Measurements from ENCODE around the gene ANOS1.
A peak's percentile ranks its signal among the peaks of the same experiment; 100 is the strongest.
"Not testable (repeated sequence)": the region's sequence is repeated elsewhere in the genome, so short reads cannot be mapped to it uniquely, and the experiment has no call there.

Gene ANOS1

GRCh38 chrX:8731559-8732395 is at the start of gene ANOS1:
Gene ANOS1, minus strand, starts transcription at chrX:8732137. Its CDS starts 101 bp downstream, at chrX:8732036.
- Mint-ChIP-seq H3K27ac (no peak within 1 kb of the TSS), H3K4me1 (ENCODE audit: low read depth) (peaks cover 25% of the 10 kb centered on the region), H3K27me3 (peaks cover 39% of the 10 kb centered on the region), H3K36me3 (ENCODE audit: low read depth) (no peaks in the 10 kb centered on the region), H3K4me3 (peak within 1 kb of the TSS; percentile 49), H3K9me3 (no peaks in the 10 kb centered on the region)
- intact Hi-C loops (cut with micrococcal nuclease), result no loop called here

DNA sequence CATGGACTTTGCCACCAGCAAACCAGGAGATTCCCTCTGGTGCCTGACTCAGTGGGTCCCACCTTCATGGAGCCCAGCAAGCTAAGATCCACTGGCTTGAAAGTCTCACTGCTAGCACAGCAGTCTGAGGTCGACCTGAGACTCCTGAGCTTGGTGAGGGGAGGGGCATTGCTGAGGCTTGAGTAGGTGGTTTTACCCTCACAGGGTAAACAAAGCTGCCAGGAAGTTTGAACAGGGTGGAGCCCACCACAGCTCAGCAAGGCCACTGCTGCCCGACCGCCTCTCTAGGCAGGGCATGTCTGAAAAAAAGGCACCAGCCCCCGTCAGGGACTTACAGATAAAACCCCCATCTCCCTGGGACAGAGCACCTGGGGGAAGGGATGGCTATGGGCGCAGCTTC is 41.2 kb upstream of the ANOS1 start:
- Mint-ChIP-seq H3K4me3 (no peak overlapping the region), H3K4me1 (ENCODE audit: low read depth) (no peaks in the 10 kb centered on the region), H3K9me3 (no peaks in the 10 kb centered on the region), H3K36me3 (ENCODE audit: low read depth) (no peaks in the 10 kb centered on the region), H3K27me3 (peaks cover 13% of the 10 kb centered on the region), H3K27ac (no peak overlapping the region)
- intact Hi-C loops (cut with micrococcal nuclease), result no loop called here

GRCh38 chrX:8760021-8760420 is 28.1 kb upstream of the ANOS1 start:
- no peaks in the 10 kb centered on the region for H3K4me1 Mint-ChIP-seq (ENCODE audit: low read depth)
- intact Hi-C loops (cut with micrococcal nuclease), result no loop called here
- no peaks in the 10 kb centered on the region for H3K9me3 Mint-ChIP-seq
- no peaks in the 10 kb centered on the region for H3K36me3 Mint-ChIP-seq (ENCODE audit: low read depth)
- H3K4me3 Mint-ChIP-seq, result no peak overlapping the region
- H3K27ac Mint-ChIP-seq, result no peak overlapping the region
- H3K27me3 Mint-ChIP-seq, result peaks cover 3% of the 10 kb centered on the region

DNA sequence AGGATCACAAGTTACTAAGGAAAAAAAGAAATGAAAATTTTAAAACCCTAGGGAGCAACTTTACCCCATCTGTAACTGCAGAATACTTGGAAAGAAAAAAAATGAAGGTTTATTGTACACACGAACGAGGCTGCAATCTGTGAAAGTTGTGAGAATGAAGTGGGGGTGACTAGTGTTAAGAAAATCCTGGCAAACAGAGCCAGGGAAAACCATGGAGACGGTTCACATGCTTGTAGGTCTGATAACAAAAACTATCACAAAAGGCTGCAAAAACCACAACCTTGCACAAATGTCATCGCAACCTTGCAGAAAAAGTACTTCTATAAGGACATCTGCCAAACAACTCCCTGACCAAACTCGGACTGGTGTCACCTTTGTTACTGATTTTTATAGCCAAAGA is 26.8 kb upstream of the ANOS1 start:
- intact Hi-C loops (cut with micrococcal nuclease); H3K36me3 Mint-ChIP-seq (ENCODE audit: low read depth); H3K9me3 Mint-ChIP-seq; H3K27me3 Mint-ChIP-seq; H3K27ac Mint-ChIP-seq; H3K4me3 Mint-ChIP-seq; H3K4me1 Mint-ChIP-seq (ENCODE audit: low read depth): not testable (repeated sequence)

GRCh38 chrX:8757609-8758389 is 25.9 kb upstream of the ANOS1 start:
- H3K4me3 Mint-ChIP-seq; intact Hi-C loops (cut with micrococcal nuclease); H3K27ac Mint-ChIP-seq; H3K36me3 Mint-ChIP-seq (ENCODE audit: low read depth); H3K27me3 Mint-ChIP-seq; H3K9me3 Mint-ChIP-seq; H3K4me1 Mint-ChIP-seq (ENCODE audit: low read depth): not testable (repeated sequence)

DNA sequence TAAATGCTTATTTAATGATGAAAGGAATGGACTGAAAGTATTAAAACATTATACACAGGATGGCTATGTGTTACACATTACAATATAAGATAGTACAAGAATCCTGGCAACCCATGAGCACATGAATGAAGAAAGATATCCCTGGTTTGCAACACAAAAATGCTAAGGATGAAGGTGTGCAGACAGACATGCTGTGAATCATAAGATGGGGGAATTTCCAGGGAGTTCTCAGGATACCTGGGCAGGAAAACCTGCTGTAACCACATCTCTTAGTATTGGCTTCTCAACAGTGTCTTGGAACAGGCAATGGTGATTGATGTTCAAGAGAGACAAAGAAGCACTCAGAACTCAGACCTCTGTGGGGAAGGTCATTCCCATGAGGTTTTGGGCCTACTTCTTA is 23.9 kb upstream of the ANOS1 start:
- no peak overlapping the region for H3K4me3 Mint-ChIP-seq
- H3K36me3 Mint-ChIP-seq (ENCODE audit: low read depth), result no peaks in the 10 kb centered on the region
- H3K27ac Mint-ChIP-seq, result no peak overlapping the region
- H3K4me1 Mint-ChIP-seq (ENCODE audit: low read depth), result no peaks in the 10 kb centered on the region
- intact Hi-C loops (cut with micrococcal nuclease), result no loop called here
- peaks cover 3% of the 10 kb centered on the region for H3K27me3 Mint-ChIP-seq
- no peaks in the 10 kb centered on the region for H3K9me3 Mint-ChIP-seq

GRCh38 chrX:8755116-8755515 is 23.2 kb upstream of the ANOS1 start:
- Mint-ChIP-seq H3K36me3 (ENCODE audit: low read depth) (no peaks in the 10 kb centered on the region), H3K9me3 (no peaks in the 10 kb centered on the region), H3K4me1 (ENCODE audit: low read depth) (no peaks in the 10 kb centered on the region), H3K27me3 (peaks cover 3% of the 10 kb centered on the region), H3K4me3 (no peak overlapping the region), H3K27ac (no peak overlapping the region)
- intact Hi-C loops (cut with micrococcal nuclease), result no loop called here

DNA sequence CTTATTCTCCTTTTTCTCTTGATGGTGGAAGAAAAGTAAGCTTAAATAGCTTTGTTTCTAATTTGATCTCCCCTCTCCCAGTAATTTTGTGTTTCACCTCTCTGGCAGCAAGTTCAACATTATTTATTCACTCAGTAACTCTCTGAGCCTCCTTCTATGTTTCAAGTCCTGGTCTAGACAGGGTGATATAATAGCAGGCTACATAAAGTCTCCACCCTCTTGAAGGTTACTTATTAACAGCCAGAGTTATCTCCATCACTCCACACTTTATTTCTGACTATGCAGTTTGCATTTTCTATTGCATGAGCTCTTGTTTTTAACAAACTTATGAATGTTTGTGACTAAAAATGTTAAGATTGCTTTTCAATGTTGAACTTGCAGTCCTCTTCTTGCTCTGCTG is 17.8 kb upstream of the ANOS1 start:
- intact Hi-C loops (cut with micrococcal nuclease), result no loop called here
- no peaks in the 10 kb centered on the region for H3K9me3 Mint-ChIP-seq
- H3K4me1 Mint-ChIP-seq (ENCODE audit: low read depth), result no peaks in the 10 kb centered on the region
- H3K27me3 Mint-ChIP-seq, result peaks cover 8% of the 10 kb centered on the region
- no peak overlapping the region for H3K4me3 Mint-ChIP-seq
- H3K27ac Mint-ChIP-seq, result no peak overlapping the region
- no peaks in the 10 kb centered on the region for H3K36me3 Mint-ChIP-seq (ENCODE audit: low read depth)

- Mint-ChIP-seq H3K4me3 (no peak overlapping the region), H3K27ac (no peak overlapping the region), H3K36me3 (ENCODE audit: low read depth) (no peaks in the 10 kb centered on the region), H3K27me3 (peaks cover 8% of the 10 kb centered on the region), H3K9me3 (no peaks in the 10 kb centered on the region), H3K4me1 (ENCODE audit: low read depth) (no peaks in the 10 kb centered on the region)
- intact Hi-C loops (cut with micrococcal nuclease), result no loop called here
Measured at GRCh38 chrX:8748855-8749254, 16.9 kb upstream of the ANOS1 start.

- H3K4me1 Mint-ChIP-seq (ENCODE audit: low read depth), result no peaks in the 10 kb centered on the region
Measured at GRCh38 chrX:8743126-8743732, 11.3 kb upstream of the ANOS1 start.

DNA sequence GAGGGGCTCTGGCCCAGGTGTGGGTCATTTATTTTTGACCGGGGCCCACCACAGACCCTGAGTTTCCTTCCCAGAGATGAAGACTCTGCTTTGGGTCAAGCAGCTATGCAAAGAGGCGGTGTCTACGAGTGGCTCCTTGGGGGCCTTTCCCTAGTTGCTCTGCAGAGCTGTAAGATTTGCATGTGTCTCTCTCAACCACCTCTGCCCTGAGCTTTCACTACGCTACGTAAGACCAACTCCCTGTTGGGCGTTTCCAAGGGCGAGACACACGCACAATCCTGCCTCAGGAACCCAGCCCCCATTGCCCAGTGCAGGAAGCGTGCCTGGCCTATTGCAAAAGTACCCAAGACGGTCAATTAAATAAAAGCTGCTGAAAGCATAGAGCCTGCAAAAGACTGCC is 10.0 kb upstream of the ANOS1 start:
- Mint-ChIP-seq H3K27me3 (peaks cover 2% of the 10 kb centered on the region), H3K9me3 (no peaks in the 10 kb centered on the region), H3K4me1 (ENCODE audit: low read depth) (no peaks in the 10 kb centered on the region), H3K27ac (no peak overlapping the region), H3K4me3 (no peak overlapping the region), H3K36me3 (ENCODE audit: low read depth) (no peaks in the 10 kb centered on the region)
- intact Hi-C loops (cut with micrococcal nuclease), result no loop called here

More at GRCh38 chrX:8743126-8743732, 11.3 kb upstream of the ANOS1 start:
- Mint-ChIP-seq H3K9me3 (no peaks in the 10 kb centered on the region), H3K27me3 (peaks cover 2% of the 10 kb centered on the region), H3K4me3 (no peak overlapping the region), H3K27ac (no peak overlapping the region), H3K36me3 (ENCODE audit: low read depth) (no peaks in the 10 kb centered on the region)
- intact Hi-C loops (cut with micrococcal nuclease), result no loop called here

DNA sequence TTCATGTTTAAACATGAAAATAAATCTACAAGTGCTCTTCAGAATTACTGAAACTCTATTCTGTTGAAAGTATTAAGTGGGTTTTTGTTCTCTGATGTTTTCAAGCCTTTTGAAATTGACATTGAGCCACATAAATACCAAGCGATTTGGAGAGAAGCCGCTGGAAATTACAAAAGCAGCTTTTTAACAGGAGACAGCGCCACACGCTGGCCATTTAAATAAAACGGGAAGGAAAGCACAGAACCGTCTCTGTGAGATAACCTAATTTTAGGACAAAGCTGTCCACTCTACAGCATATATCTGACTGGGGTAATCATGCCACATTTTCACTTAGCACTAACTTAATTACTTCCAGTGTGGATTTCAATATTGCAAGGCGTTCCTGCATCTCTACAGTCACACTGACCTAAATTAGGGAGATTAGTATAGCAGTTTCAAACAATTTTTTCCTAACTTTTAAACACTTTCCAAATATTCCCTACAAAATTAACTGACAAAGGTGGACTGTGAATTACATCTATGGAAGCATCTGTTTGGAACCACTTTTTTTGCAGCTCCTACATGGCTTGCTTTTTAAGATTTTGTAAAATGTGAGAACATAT is 6.8 kb upstream of the ANOS1 start:
- Mint-ChIP-seq H3K4me1 (ENCODE audit: low read depth) (no peaks in the 10 kb centered on the region), H3K36me3 (ENCODE audit: low read depth) (no peaks in the 10 kb centered on the region), H3K4me3 (no peak overlapping the region), H3K27ac (no peak overlapping the region), H3K9me3 (no peaks in the 10 kb centered on the region), H3K27me3 (peaks cover 7% of the 10 kb centered on the region)
- intact Hi-C loops (cut with micrococcal nuclease), result loop anchor here (1.0 kb wide), 1 partner anchor 742 kb away; no protein-coding TSS in a partner anchor

GRCh38 chrX:8737883-8738282 is 5.9 kb upstream of the ANOS1 start:
- H3K4me1 Mint-ChIP-seq (ENCODE audit: low read depth), result no peaks in the 10 kb centered on the region
- no peaks in the 10 kb centered on the region for H3K36me3 Mint-ChIP-seq (ENCODE audit: low read depth)
- no peak overlapping the region for H3K27ac Mint-ChIP-seq
- no peak overlapping the region for H3K4me3 Mint-ChIP-seq
- no peaks in the 10 kb centered on the region for H3K9me3 Mint-ChIP-seq
- intact Hi-C loops (cut with micrococcal nuclease), result loop anchor here (1.0 kb wide), 1 partner anchor 742 kb away; no protein-coding TSS in a partner anchor
- peaks cover 11% of the 10 kb centered on the region for H3K27me3 Mint-ChIP-seq

Data from dendritic cell treated with granulocyte-macrophage colony-stimulating factor and Interleukin-4, amounts not matched to agents 40 ng/mL and 50 ng/mL, for 4 days (primary cell).